Loucy (cell line): Measurements from ENCODE around the gene ZBTB2.

ENCODE experiments used
- CTCF ChIP-seq: fragments of 200-600 bp; sonication (generic); conservative IDR thresholded peaks from 2 replicates; pipeline ENCODE4 v1.5.1; 2014; ENCODE audit warnings: mild to moderate bottlenecking, antibody characterized with exemption, low read length
- EZH2phosphoT487 ChIP-seq: fragments of 200-600 bp; IDR thresholded peaks from 2 replicates; pipeline ENCODE4 v1.6.1; 2018; ENCODE audit warnings: antibody characterized with exemption, mild to moderate bottlenecking, moderate library complexity, borderline replicate concordance

DNA sequence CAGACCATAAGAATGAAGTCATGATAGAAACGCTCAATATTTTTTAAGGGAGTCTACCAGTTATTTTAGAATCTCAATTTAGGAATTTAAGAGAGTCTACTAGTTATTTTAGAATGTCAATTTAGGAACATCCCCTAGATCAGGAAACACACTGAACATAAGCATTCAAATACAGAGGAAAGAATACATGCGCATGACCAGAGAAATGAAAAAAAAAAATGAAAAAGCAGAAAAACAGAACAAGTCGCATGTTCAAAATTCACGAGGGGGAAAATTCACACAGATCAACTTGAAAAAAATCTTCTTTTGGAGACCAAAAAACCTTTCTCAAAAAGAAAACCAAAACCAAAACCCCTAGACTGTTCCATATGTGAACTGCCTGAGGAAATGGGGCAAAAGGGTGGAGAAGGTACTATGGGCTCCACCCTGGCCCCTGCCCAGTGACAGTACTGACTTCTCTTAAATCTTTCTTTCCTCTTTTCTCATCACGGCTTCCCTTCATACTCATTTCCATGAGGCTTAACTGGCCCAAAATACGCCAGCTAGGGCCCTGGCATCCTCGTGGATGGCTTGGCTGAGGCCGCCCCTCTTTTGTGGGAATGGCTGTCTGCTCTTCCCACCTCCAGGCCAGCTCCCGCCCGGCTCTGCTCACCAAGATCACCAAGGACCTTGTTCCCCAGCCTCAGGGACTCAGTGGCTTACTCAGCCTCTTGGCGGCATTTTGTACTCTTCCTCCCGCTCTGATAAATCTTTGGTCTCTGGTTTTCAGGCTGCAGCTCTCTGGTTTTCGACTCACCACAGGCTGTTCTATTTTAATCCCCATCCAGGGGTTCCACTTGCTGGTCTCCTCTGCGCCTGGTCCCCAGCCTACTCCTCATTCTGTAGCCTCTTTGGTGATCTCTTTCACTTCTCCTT, 11.2 kb downstream of the ZBTB2 start:
- TF ChIP-seq CTCF, result no peak
- TF ChIP-seq EZH2phosphoT487, result no peak
